Skin of body (tissue), 3 donors: ENCODE measurements around the gene RASL12. TPM values are rescaled to one million over a fixed set of nuclear protein-coding genes. Genes with fewer than 3 reads are reported as not detected.
A peak's percentile ranks its signal among the peaks of the same experiment; 100 is the strongest.
"Not testable (repeated sequence)": the region's sequence is repeated elsewhere in the genome, so short reads cannot be mapped to it uniquely, and the experiment has no call there.

Experiments used
- DNase-seq: peaks from one replicate; lab custom pipeline; 2025; lab: John Stamatoyannopoulos, UW
- small RNA-seq: library from RNA; depleted of rRNA; stranded (forward); fragments of <200 nt; gene quantifications from one replicate; pipeline ENCODE3, GENCODE V24; 2014; ENCODE audit warnings: low replicate concordance
- total RNA-seq: library from RNA; depleted of rRNA; stranded (reverse); fragments of >200 nt; gene quantifications from one replicate; pipeline ENCODE4 v1.2.3, GENCODE V29; 2014

RASL12 gene
- total RNA-seq, 1 donor from 2014 or later: 12.5 TPM

DNA sequence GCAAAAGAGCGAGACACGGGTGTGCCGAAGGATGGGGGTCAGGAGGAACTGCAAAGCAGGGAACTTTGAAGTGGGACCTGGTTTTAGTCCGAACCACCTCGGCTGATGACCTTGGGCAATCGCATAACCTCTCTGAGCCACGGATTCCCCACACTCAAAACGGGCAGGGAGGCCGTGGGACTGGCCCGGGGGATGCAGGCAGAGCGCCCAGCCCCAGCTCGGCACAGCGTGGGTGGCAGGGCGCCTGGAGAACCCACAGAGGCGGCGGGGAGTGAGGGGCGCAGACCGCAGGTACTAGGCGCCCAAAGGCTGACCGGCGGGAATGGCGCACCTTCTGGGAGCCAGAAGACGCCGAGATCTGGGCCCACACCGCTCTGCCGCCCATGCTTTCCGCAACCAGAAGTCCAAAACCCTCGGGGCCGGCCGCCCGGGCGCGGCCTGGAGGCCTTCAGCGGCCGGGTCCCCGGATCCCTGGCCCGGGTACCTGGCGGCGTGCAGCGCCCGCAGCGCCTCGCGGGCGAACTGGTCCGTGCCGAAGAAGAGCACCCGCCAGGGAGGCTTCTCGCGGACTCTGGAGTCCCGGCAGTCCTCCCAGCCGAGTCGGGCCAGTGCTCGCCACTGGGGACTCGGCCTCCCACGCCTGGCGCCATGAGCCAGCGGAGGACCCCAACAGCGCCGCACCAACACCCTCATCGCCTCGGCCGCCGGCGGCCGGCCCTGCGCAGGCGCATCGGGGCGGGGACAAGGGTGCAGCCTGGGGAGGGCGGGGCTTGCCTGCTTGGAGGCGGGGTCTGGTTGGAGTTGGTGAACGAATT lies 38.7 kb downstream of the RASL12 start, which contains the start of gene MTFMT:
Gene MTFMT (minus strand): TSS at position 719 of the 815 bp plus-strand sequence. CDS start 26 bp downstream, at position 693.
- peak; percentile 46 for DNase-seq

DNA sequence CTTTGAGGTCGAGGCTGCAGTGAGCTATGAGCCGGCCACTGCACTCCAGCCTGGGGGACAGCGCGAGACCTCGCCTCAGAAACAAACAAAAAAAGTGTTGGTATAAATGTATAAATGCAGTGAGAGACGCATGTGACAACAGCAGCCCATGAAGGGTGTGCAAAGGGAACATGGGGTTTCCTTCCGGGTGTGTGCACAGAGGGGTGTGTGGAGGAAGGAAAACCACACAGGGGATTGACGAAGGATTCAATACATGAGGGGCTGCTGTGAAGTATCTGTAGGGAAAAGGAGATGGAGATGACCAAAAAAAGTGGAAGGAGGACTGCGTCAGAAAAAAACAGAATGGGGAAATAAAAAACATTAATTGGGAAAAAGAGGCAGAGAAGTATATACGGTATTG lies 39.5 kb downstream of the RASL12 start:
- DNase-seq: no peak

- no peak for DNase-seq
Measured at GRCh38 chr15:65027593-65027992, 40.2 kb downstream of the RASL12 start.

DNA sequence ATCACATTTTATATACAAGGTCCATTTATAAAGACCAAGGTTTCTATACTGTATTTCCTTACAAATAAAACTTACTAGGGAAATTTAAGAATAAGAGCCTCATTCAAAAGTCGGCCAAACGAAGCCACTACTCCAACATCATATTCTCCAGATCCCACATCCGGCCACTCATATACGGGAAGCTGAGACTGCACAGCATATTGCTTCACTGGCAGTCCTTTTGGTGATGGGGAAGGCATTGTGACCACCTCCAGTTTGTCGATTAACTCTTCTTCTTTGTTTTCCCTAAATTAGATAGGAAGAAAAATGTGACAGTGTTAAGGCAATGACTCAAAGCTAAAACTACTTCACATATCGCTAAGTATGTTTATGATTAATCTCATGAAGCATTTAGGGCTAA lies 41.0 kb downstream of the RASL12 start:
- no peak for DNase-seq

DNA sequence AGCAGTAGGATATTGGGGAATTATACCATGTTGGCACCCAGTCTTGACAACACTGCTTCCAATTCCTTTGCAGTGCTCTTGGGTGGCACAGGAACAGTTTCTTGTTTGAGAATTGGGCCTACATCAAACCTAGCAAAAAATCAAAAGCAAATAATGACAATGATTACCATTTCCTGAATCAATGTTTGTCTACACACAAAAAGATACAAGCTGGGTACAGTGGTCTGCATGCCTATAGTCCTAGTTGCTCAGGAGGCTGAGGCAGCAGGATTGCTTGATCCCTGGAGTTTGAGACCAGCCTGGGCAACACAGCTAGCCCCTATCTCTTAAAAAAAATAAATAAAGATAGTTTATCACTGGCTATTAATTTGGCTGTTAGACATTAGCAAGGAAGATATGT lies 46.3 kb downstream of the RASL12 start:
- no peak for DNase-seq

- DNase-seq: no peak
Measured at GRCh38 chr15:65020419-65020818, 47.4 kb downstream of the RASL12 start.

DNA sequence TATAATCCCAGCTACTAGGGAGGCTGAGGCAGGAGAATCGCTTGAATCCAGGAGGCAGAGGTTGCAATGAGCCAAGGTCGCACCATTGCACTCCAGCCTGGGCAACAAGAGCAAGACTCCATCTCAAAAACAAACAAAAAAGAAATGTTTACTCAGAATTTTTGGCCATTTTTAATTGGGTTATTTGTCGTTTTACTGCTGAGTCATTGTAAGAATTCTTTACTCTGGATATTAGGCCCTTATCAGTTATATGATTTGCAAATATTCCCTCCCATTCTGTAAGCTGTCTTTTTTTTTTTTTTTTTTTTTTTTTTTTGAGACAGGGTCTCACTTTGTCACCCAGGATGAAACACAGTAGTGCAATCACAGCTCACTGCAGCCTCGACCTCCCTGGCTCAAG lies 56.6 kb downstream of the RASL12 start:
- not testable (repeated sequence) for DNase-seq

DNA sequence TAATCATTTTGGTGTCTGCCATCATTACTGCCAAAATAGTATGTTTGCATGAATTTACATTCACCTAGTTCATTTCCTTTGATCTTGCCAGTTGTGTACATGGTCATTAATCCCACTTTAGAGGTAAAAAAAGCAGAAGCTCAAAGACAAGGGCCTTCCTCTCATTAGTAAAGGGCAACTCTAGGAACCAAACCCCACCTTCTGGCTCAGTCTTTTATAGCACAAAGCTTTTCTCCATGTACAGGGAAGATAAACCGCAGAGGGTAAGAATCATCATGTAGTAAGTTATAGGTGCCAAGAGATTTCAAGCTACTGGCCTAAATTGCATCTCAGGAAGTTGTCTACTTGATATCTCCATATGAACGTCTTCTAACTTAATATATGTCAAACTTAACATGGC lies 58.8 kb downstream of the RASL12 start:
- DNase-seq: no peak

GRCh38 chr15:65006876-65007275 lies 60.9 kb downstream of the RASL12 start:
- DNase-seq: no peak

DNA sequence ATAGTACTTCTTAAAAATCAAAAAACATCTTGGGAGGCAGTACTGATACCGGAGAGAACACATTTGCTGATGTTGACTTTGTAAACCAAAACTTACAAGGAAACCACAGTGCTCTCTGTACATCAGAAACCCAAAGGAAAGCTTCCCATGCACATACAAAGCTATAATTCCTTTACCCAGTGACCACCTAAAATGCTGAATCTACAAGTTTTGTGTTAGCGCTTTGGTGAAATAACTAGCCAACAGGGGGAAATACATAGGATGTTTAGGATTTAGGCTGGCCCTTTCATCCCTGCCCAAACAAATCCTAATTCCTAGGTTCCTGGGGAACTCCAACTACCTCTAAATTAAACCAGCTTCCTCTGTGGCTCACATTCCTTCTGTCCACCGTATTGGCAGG lies 62.8 kb downstream of the RASL12 start:
- no peak for DNase-seq

Small RNAs within 50 kb of the gene (small RNA-seq; reads per million reads assigned to genes)
- gene AC013553.1: not detected

Other genes with a start within 250 kb of the RASL12 start
- 1.9 TPM for gene PIF1, start 242.3 kb downstream of the RASL12 start, total RNA-seq
- gene PLEKHO2, start 226.1 kb downstream of the RASL12 start, total RNA-seq: 15.6 TPM
- gene ANKDD1A, start 156.1 kb downstream of the RASL12 start, total RNA-seq: 3.6 TPM
- 49.9 TPM for gene SPG21, start 78.1 kb downstream of the RASL12 start, total RNA-seq
- gene MTFMT, start 38.4 kb downstream of the RASL12 start, total RNA-seq: 8.4 TPM
- not detected for gene SLC51B, start 22.6 kb downstream of the RASL12 start, total RNA-seq
- 0.30 TPM for gene KBTBD13, start 8.8 kb upstream of the RASL12 start, total RNA-seq
- 2.2 TPM for gene UBAP1L, start 47.2 kb upstream of the RASL12 start, total RNA-seq
- 10.9 TPM for gene PDCD7, start 65.8 kb upstream of the RASL12 start, total RNA-seq
- 65.6 TPM for gene CLPX, start 117.4 kb upstream of the RASL12 start, total RNA-seq
- gene CILP, start 143.5 kb upstream of the RASL12 start, total RNA-seq: 24.4 TPM
- gene PARP16, start 218.9 kb upstream of the RASL12 start, total RNA-seq: 6.8 TPM
- gene RNU5A-1, start 228.1 kb upstream of the RASL12 start, total RNA-seq: not detected
- gene RNU5B-1, start 236.7 kb upstream of the RASL12 start, total RNA-seq: under 0.01 TPM